Stomach (tissue), 4 donors: ENCODE data around the gene LPA.

ENCODE experiments used
- EP300 ChIP-seq: sonication (generic); formaldehyde crosslinking; IDR thresholded peaks from one replicate; pipeline ENCODE4 v1.6.1; 2017; ENCODE audit warnings: antibody characterized with exemption
- POLR2A ChIP-seq, 4 donors: fragments of 450-650 bp; IDR thresholded peaks; one replicate each; pipeline ENCODE4 v1.6.1; 2016; ENCODE audit warnings: antibody characterized with exemption in 4 of 4, control low read depth in 2 of 4, mild to moderate bottlenecking in 1 of 4, moderate library complexity in 1 of 4
- TF ChIP-seq, protein P1 (sequence below), 7 experiments: fragments of 450-650 bp in 4 of 7; fragments of 200-600 bp in 3 of 7; sonication (generic) in 3 of 7; IDR thresholded peaks; one replicate each; pipeline ENCODE4 v1.5.1; 2016 to 2019; ENCODE audit warnings: antibody characterized with exemption in 7 of 7, control low read depth in 2 of 7, mild to moderate bottlenecking in 1 of 7

DNA sequence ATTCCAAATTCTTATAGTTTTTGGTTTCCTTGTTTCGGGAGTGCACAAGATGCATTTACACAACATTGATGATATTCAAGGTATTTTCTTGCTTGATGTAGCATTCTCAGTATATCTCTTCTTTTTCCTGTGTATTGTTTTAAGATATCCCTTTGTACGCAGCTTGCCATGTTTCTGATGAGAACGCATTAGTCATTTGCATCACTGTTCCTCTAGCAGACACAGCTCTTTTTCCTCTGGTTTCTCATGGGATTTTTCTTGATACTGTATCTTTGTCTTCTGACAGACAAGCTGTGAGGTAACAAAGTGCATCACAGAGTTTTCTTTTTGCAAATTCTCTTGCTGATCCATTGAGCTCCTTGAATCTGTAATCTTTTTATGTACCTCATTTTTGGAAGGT, 169.5 kb downstream of the LPA start:
- TF ChIP-seq POLR2A (IDR thresholded peaks at IDR 0.05) (no peak), EP300 (no peak)
- TF ChIP-seq, protein P1, sequence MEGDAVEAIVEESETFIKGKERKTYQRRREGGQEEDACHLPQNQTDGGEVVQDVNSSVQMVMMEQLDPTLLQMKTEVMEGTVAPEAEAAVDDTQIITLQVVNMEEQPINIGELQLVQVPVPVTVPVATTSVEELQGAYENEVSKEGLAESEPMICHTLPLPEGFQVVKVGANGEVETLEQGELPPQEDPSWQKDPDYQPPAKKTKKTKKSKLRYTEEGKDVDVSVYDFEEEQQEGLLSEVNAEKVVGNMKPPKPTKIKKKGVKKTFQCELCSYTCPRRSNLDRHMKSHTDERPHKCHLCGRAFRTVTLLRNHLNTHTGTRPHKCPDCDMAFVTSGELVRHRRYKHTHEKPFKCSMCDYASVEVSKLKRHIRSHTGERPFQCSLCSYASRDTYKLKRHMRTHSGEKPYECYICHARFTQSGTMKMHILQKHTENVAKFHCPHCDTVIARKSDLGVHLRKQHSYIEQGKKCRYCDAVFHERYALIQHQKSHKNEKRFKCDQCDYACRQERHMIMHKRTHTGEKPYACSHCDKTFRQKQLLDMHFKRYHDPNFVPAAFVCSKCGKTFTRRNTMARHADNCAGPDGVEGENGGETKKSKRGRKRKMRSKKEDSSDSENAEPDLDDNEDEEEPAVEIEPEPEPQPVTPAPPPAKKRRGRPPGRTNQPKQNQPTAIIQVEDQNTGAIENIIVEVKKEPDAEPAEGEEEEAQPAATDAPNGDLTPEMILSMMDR (IDR thresholded peaks at IDR 0.05): no peak
